Progenitor cell of endocrine pancreas (in vitro differentiated cells): ENCODE results near the gene ARMC8. TPM values are rescaled to one million over a fixed set of nuclear protein-coding genes. Genes with fewer than 3 reads are reported as not detected.

Experiments
- DNase-seq: peaks from one replicate; pipeline ENCODE4 v3.0.0; 2021; ENCODE audit warnings: low spot score; ENCODE audit not compliant: unreplicated experiment
- H3K27ac Mint-ChIP-seq: 2 replicates; pipeline ENCODE4 v1.8.0; 2021; ENCODE audit warnings: mild to moderate bottlenecking, moderate library complexity, mixed read lengths
- H3K27me3 Mint-ChIP-seq: 2 replicates; pipeline ENCODE4 v1.8.0; 2021; ENCODE audit warnings: mixed read lengths
- H3K36me3 Mint-ChIP-seq: 2 replicates; pipeline ENCODE4 v1.8.0; 2022; ENCODE audit warnings: mixed read lengths; ENCODE audit not compliant: insufficient read depth
- H3K4me1 Mint-ChIP-seq: 2 replicates; pipeline ENCODE4 v1.8.0; 2021; ENCODE audit warnings: low read depth, mixed read lengths
- H3K4me3 Mint-ChIP-seq: 2 replicates; pipeline ENCODE4 v1.8.0; 2021; ENCODE audit warnings: low read depth, mild to moderate bottlenecking, moderate library complexity, mixed read lengths
- H3K9me3 Mint-ChIP-seq: 2 replicates; pipeline ENCODE4 v1.8.0; 2021; ENCODE audit warnings: low read depth, mixed read lengths
- CTCF ChIP-seq: fragments of 200-600 bp; sonication (generic); IDR thresholded peaks from one replicate; pipeline ENCODE4 v1.5.0; 2021; ENCODE audit warnings: antibody characterized with exemption, mild to moderate bottlenecking; ENCODE audit not compliant: unreplicated experiment
- total RNA-seq: library from RNA; stranded (reverse); gene quantifications from 2 replicates; pipeline ENCODE4 v1.2.1, GENCODE V29; 2021

Gene ARMC8
- total RNA-seq, 1 donor from 2014 or later = 71.3 TPM

DNA sequence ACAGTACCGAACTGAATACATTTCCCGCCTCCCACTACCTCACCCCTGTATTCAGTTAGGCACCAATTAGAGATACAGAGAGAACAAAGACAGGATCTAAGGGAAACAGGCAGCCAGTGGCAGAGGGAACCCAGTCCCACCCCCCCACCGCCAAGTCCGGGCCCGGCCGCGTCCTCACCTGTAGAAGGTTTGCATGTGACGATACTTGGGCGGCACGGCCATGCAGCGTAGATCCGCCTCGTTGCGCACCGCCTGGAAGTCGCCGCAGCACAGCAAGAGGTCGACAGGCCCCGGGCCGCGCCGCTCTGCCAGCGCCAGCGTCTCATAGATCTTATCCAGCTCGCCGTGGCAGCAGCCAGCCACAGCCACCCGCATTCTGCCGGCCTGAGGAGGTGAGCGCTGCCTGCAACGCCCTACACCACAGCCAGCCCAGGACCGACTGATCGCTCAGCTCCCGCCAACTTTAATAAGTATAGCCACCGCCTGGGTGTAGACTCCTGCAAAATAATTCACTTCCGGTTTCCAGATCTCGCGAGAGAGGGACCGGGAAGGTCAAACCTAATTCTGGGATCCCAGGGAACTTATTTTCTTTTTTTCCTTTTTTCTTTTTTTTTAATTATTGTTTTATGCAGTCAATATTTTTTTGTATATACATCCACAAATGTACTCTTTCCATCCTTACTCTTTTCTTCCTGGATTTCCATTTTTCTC is 12.5 kb upstream of the ARMC8 start, which contains the start of gene DBR1:
Gene DBR1, minus strand, starts transcription at position 501 of the 711 bp plus-strand sequence. Its CDS starts 126 bp downstream, at position 375.
- Mint-ChIP-seq H3K27me3 (no peaks in the 10 kb centered on the region), H3K4me1 (peaks cover 14% of the 10 kb centered on the region), H3K36me3 (peaks cover 10% of the 10 kb centered on the region), H3K4me3 (peak within 1 kb of the TSS; percentile 97), H3K9me3 (no peaks in the 10 kb centered on the region), H3K27ac (peak within 1 kb of the TSS; percentile 98)
- no peak for TF ChIP-seq CTCF
- DNase-seq = peak; percentile 71

GRCh38 chr3:138180375-138181029 is 6.6 kb upstream of the ARMC8 start:
- peak; percentile 39 for TF ChIP-seq CTCF
- Mint-ChIP-seq H3K9me3 (no peaks in the 10 kb centered on the region), H3K4me1 (peaks cover 15% of the 10 kb centered on the region), H3K27ac (no peak overlapping the region), H3K36me3 (no peaks in the 10 kb centered on the region), H3K27me3 (peaks cover 5% of the 10 kb centered on the region), H3K4me3 (no peak overlapping the region)
- no peak for DNase-seq

DNA sequence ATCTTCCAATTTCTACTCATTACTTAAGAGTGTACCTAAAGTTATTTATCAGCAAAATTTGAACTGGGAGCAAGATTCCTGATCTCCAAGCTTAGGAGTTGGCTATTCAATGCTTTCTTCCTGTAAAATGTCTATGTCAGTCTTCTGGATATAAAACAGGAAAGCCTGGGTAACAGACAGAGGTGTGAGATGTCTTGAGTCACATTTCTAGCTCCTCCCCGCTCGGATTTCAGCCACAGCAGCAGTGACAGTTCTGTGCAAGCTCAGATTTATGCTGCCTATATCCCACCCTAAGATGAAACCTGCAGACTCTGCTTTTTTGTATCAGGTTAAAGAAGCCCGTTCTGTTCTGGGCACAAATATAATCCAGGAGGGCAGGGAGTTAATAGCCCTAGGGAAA is 2.1 kb upstream of the ARMC8 start:
- no peak for TF ChIP-seq CTCF
- no peak for DNase-seq
- H3K27me3 Mint-ChIP-seq = peaks cover 6% of the 10 kb centered on the region
- H3K9me3 Mint-ChIP-seq = no peaks in the 10 kb centered on the region
- H3K27ac Mint-ChIP-seq = no peak overlapping the region
- H3K4me3 Mint-ChIP-seq = no peak overlapping the region
- peaks cover 38% of the 10 kb centered on the region for H3K4me1 Mint-ChIP-seq
- H3K36me3 Mint-ChIP-seq = peaks cover 4% of the 10 kb centered on the region

DNA sequence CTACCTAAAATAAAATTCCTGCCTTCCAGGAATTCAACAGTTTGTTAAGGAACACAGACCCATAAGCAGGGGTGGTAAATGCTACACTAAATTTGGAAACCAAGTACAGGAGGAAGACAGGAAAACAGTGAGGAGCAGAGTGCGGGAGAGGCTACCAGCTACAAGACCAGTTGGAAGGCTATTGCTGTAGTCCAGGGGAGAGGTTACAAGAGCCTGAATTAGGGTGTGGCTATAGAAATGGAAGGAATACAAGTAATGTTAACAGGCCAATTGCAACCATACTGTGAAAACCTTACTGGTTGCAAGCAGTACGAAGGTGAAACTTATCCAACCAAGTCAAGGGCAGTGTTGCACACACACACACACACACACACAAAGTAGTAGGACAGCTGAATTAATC is 880 bp upstream of the ARMC8 start:
- no peak for TF ChIP-seq CTCF
- Mint-ChIP-seq H3K9me3 (no peaks in the 10 kb centered on the region), H3K4me1 (peaks cover 32% of the 10 kb centered on the region), H3K27me3 (peaks cover 6% of the 10 kb centered on the region), H3K27ac (no peak overlapping the region), H3K36me3 (peaks cover 8% of the 10 kb centered on the region), H3K4me3 (peak overlapping the region; percentile 89)
- no peak for DNase-seq

GRCh38 chr3:138186803-138187295 is 252 bp upstream of the ARMC8 start:
- Mint-ChIP-seq H3K4me1 (peaks cover 34% of the 10 kb centered on the region), H3K4me3 (peak overlapping the region; percentile 89), H3K36me3 (peaks cover 13% of the 10 kb centered on the region), H3K9me3 (peaks cover 4% of the 10 kb centered on the region), H3K27me3 (peaks cover 6% of the 10 kb centered on the region), H3K27ac (peak overlapping the region; percentile 100)
- no peak for TF ChIP-seq CTCF
- DNase-seq = peak; percentile 72
